GM12878 (cell line): ENCODE data around the gene TLL2.

Experiments
- CHD1 ChIP-seq: IDR thresholded peaks from 2 replicates; pipeline ENCODE4 v1.6.1; 2012; ENCODE audit warnings: low read depth, low read length, improper control_type of control experiment
- EP300 ChIP-seq, 2 experiments: fragments of 150-350 bp in 1 of 2; IDR thresholded peaks; 2 replicates each; pipeline ENCODE4 v1.6.1; 2011 to 2012; ENCODE audit warnings: low read depth in 2 of 2, low read length in 2 of 2, borderline replicate concordance in 1 of 2, improper control_type of control experiment in 1 of 2, inconsistent platforms in 1 of 2; ENCODE audit not compliant: control insufficient read depth in 1 of 2
- GABPA ChIP-seq: IDR thresholded peaks from 2 replicates; pipeline ENCODE4 v1.6.1; 2014; ENCODE audit warnings: antibody characterized with exemption, low read depth, mild to moderate bottlenecking, inconsistent platforms
- POLR2AphosphoS5 ChIP-seq: IDR thresholded peaks from 2 replicates; pipeline ENCODE4 v1.6.1; 2011; ENCODE audit warnings: mild to moderate bottlenecking, low read length, inconsistent platforms
- TAF1 ChIP-seq: IDR thresholded peaks from 2 replicates; pipeline ENCODE4 v1.6.1; 2011; ENCODE audit warnings: mild to moderate bottlenecking, low read depth, low read length, borderline replicate concordance
- TF ChIP-seq, protein P1 (sequence below), 3 experiments: IDR thresholded peaks in 2 of 3; conservative IDR thresholded peaks in 1 of 3; 2 replicates each; pipeline ENCODE4 v1.5.1; 2011; ENCODE audit warnings: low read depth in 3 of 3, low read length in 3 of 3, mild to moderate bottlenecking in 3 of 3, control low read depth in 2 of 3, moderate library complexity in 2 of 3, inconsistent platforms in 1 of 3, mixed read lengths in 1 of 3; ENCODE audit not compliant: control insufficient read depth in 2 of 3, insufficient read depth in 1 of 3; ENCODE audit errors: extremely low read depth in 1 of 3
- TF ChIP-seq, protein P2 (sequence below): fragments of 450-650 bp; IDR thresholded peaks from 2 replicates; pipeline ENCODE4 v1.6.1; 2018; ENCODE audit warnings: borderline replicate concordance, mild to moderate bottlenecking; ENCODE audit not compliant: partially characterized antibody

DNA sequence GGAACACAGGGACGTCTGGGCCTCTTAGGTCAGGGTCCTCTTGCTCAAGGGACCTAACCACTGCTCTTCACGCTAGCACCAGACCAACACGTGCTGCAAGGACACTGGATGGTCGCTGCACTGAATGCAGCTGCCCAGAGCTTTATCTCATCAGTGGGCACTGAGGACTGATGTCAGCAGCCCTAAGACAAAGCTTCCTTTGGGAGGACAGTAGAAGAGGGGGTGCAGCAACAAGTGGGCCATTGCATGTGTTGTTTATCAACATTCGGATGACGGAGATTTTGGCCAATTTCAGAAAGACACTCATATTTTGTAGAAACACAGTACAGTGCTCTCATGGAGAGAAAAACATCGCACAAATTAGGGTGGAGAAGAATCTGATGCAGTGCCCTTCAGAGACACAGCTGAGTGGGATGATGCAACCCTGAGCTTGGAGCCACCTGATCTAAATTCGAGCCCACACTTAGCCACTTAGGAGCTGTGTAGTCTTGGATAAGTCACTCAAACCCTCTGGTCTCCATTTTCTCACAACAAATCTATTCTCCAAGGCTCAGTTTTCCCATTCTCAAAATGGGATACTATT is 156.6 kb downstream of the TLL2 start:
- no peak for TF ChIP-seq EP300 (IDR thresholded peaks at IDR 0.05; ENCODE audit: borderline replicate concordance in 1 of 2, control insufficient read depth in 1 of 2, low read depth in 2 of 2, low read length in 2 of 2)
- TF ChIP-seq POLR2AphosphoS5 = no peak
- TF ChIP-seq, protein P1, sequence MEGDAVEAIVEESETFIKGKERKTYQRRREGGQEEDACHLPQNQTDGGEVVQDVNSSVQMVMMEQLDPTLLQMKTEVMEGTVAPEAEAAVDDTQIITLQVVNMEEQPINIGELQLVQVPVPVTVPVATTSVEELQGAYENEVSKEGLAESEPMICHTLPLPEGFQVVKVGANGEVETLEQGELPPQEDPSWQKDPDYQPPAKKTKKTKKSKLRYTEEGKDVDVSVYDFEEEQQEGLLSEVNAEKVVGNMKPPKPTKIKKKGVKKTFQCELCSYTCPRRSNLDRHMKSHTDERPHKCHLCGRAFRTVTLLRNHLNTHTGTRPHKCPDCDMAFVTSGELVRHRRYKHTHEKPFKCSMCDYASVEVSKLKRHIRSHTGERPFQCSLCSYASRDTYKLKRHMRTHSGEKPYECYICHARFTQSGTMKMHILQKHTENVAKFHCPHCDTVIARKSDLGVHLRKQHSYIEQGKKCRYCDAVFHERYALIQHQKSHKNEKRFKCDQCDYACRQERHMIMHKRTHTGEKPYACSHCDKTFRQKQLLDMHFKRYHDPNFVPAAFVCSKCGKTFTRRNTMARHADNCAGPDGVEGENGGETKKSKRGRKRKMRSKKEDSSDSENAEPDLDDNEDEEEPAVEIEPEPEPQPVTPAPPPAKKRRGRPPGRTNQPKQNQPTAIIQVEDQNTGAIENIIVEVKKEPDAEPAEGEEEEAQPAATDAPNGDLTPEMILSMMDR (IDR thresholded peaks at IDR 0.05 in 2 of 3, conservative IDR thresholded peaks at IDR 0.05 in 1 of 3; ENCODE audit: control insufficient read depth in 2 of 3, extremely low read depth in 1 of 3, insufficient read depth in 1 of 3, low read depth in 3 of 3, low read length in 3 of 3) = no peak
- no peak for TF ChIP-seq CHD1
- no peak for TF ChIP-seq TAF1
- TF ChIP-seq GABPA = no peak
- TF ChIP-seq, protein P2, sequence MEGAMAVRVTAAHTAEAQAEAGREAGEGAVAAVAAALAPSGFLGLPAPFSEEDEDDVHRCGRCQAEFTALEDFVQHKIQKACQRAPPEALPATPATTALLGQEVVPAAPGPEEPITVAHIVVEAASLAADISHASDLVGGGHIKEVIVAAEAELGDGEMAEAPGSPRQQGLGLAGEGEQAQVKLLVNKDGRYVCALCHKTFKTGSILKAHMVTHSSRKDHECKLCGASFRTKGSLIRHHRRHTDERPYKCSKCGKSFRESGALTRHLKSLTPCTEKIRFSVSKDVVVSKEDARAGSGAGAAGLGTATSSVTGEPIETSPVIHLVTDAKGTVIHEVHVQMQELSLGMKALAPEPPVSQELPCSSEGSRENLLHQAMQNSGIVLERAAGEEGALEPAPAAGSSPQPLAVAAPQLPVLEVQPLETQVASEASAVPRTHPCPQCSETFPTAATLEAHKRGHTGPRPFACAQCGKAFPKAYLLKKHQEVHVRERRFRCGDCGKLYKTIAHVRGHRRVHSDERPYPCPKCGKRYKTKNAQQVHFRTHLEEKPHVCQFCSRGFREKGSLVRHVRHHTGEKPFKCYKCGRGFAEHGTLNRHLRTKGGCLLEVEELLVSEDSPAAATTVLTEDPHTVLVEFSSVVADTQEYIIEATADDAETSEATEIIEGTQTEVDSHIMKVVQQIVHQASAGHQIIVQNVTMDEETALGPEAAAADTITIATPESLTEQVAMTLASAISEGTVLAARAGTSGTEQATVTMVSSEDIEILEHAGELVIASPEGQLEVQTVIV = no peak
